IPS DF 6.9 (cell line): ENCODE measurements around the gene UBQLN1.
A peak's percentile ranks its signal among the peaks of the same experiment; 100 is the strongest.
"Not testable (repeated sequence)": the region's sequence is repeated elsewhere in the genome, so short reads cannot be mapped to it uniquely, and the experiment has no call there.

Experiments used
- DNase-seq: peaks from one replicate; pipeline ENCODE4 v3.0.0-alpha.2; 2013; ENCODE audit warnings: low read depth, low spot score
- H3K27ac ChIP-seq: one replicate; pipeline ENCODE4 v1.5.1; 2013; ENCODE audit warnings: low read length, control low read depth
- H3K27me3 ChIP-seq: 2 replicates; pipeline ENCODE4 v1.6.1; 2013; ENCODE audit warnings: mild to moderate bottlenecking, low read length; ENCODE audit not compliant: control insufficient read depth, insufficient read depth
- H3K36me3 ChIP-seq: 2 replicates; pipeline ENCODE4 v1.6.1; 2013; ENCODE audit warnings: low read length; ENCODE audit not compliant: control insufficient read depth, insufficient read depth
- H3K4me1 ChIP-seq: 2 replicates; pipeline ENCODE4 v1.6.1; 2013; ENCODE audit warnings: low read length; ENCODE audit not compliant: control insufficient read depth, insufficient read depth
- H3K4me3 ChIP-seq: 2 replicates; pipeline ENCODE4 v1.5.1; 2013; ENCODE audit warnings: mild to moderate bottlenecking, low read length
- H3K9me3 ChIP-seq: 2 replicates; pipeline ENCODE4 v1.6.1; 2013; ENCODE audit warnings: low read length, inconsistent platforms; ENCODE audit not compliant: control insufficient read depth, insufficient read depth
- WGBS: extraction: QIAGEN DNeasy Blood & Tissue Kit; methylation state at CpG from one replicate; pipeline ENCODE4 v1.1.7; 2013; ENCODE audit warnings: mixed read lengths, missing lambda C conversion rate; ENCODE audit not compliant: insufficient read length, insufficient coverage; 5-methylcytosine and 5-hydroxymethylcytosine counted together

Gene UBQLN1

DNA sequence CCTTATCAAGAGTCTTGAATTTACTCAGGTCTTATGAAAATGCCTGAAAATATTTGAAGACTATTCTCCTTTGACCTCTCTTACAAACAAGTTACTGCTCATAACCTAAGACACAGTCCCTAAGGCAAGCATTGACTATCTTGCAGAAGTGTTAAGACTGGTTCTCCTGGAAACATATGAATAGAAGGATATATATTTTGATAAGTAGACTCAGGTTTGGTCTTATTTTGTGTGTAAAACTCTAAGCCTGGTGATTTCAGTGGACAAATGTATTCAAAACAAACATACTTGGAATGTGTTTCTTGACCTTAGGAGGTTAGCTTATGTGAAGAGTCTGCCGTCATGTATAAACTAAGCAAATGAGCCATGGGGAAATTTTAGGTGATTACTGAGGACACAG, 7.5 kb upstream of the UBQLN1 start:
- no peaks in the 10 kb centered on the region for H3K4me1 ChIP-seq
- no peak overlapping the region for H3K27ac ChIP-seq
- WGBS: no CpG with 5 or more reads among the region's 1 CpG
- H3K36me3 ChIP-seq: no peaks in the 10 kb centered on the region
- DNase-seq: no peak
- no peaks in the 10 kb centered on the region for H3K9me3 ChIP-seq
- H3K27me3 ChIP-seq: no peaks in the 10 kb centered on the region
- no peak overlapping the region for H3K4me3 ChIP-seq

DNA sequence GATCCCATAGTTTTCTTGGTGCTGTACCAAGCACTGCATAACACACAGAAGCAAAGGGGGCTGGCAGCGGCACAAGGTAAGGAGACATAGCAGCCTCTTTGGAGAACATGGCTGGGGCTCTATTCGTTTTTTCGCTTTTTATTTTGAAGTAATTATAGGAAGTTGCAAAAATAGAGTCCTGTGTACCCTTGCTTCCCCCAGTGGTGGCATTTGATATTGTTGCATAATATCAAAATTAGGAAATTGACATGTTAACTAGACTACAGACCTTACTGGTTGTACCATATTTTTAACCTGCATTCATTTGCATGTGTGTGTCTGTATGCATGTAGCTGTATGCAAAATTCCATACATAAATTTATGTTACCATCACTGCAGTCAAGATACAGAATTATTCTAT, 6.6 kb upstream of the UBQLN1 start:
- no peak for DNase-seq
- no peaks in the 10 kb centered on the region for H3K9me3 ChIP-seq
- H3K4me1 ChIP-seq: no peaks in the 10 kb centered on the region
- no peak overlapping the region for H3K4me3 ChIP-seq
- no CpG with 5 or more reads among the region's 3 CpGs for WGBS
- no peaks in the 10 kb centered on the region for H3K27me3 ChIP-seq
- no peak overlapping the region for H3K27ac ChIP-seq
- H3K36me3 ChIP-seq: no peaks in the 10 kb centered on the region

DNA sequence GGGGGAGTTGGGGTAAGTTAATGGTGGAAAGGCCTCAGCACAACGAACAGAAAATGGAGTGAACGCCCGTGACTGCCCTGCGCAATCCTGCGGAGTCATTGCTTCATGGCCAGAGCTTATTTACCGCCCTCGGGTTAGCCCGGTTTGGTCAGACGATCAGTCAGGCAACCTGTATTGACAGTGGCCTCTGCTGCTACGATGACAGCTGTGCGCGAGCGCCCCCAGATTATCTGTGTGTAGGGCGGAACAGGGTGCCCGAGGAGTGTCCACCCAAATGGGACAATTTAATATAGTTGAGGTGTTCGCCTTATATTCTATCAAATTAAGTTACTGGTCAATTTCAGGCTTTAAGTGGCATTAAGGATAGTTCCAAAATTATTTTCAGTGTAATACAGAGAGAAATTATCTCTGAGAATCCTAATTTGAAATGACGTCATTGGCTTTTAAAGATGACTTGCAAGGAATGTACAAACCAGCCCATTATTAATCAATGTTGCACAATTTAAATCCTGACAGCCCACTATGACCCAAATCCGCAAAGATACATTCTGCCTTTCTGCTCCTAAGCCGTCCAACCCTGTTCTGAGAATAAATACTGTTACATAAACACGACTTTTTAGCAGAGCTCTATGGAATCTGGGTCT, 879 bp upstream of the UBQLN1 start:
- Histone ChIP-seq H3K27me3 (no peaks in the 10 kb centered on the region), H3K27ac (no peak overlapping the region), H3K9me3 (no peaks in the 10 kb centered on the region), H3K4me1 (no peaks in the 10 kb centered on the region), H3K4me3 (peak overlapping the region; percentile 69; the same call in 1 of the 2 replicates), H3K36me3 (no peaks in the 10 kb centered on the region)
- DNase-seq: no peak
- WGBS: no CpG with 5 or more reads among the region's 20 CpGs

DNA sequence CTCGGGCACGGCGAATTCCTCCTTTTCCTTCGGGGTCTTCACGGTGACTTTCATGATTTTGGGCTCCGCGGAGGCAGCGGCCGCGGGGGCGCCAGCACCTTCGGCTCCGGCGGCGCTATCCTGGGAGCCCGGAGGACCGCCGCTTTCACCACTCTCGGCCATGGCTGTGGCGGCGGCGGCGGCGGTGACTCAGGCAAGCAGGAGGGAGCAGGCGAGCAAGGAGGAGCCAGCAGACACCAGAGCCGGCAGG, 315 bp downstream of the UBQLN1 start:
- Histone ChIP-seq H3K36me3 (no peaks in the 10 kb centered on the region), H3K27me3 (no peaks in the 10 kb centered on the region), H3K9me3 (no peaks in the 10 kb centered on the region), H3K4me3 (peak overlapping the region; percentile 69), H3K4me1 (no peaks in the 10 kb centered on the region), H3K27ac (no peak overlapping the region)
- no CpG with 5 or more reads among the region's 26 CpGs for WGBS
- no peak for DNase-seq

DNA sequence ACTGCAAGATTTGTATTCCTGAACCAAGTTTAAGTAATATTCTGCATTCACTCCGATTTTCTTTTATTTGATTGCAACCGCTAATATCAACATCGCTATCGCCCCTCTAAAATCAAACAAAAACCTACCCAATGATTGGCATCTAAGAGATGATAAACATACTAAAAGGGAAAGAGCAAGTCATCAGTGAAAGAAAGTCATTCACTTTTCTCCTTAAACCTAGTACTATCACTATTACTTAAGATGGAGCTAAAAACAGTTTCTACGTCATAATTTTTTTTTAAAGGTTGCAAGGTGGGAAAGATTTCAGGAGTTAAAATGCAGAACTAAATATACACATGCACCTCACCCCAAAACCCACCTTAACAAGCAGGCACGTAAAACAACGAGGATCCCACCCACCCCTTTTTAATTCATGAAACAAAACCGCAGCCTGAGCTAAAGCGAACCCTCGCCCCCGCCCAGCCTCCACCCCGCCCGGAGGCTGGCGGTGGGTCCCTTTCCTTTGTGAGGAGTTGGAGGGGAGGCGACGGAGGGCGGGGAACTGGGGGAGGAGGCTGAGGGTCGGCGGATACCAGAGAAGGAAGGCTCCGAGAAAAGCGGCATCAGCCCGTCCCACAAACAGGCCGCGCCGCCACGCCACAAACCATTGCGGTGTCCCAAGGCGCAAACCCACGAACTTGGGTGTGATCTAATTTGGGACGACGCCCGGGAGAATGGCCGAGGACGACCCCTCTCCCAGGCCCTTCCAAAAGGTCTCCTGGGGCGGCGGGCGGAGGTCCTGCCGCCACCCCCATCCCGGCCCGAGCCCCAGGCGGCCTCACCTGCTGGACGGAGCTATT, 861 bp downstream of the UBQLN1 start:
- WGBS: no CpG with 5 or more reads among the region's 42 CpGs
- no peaks in the 10 kb centered on the region for H3K27me3 ChIP-seq
- H3K4me3 ChIP-seq: peak overlapping the region; percentile 69
- no peaks in the 10 kb centered on the region for H3K4me1 ChIP-seq
- peak; percentile 31 for DNase-seq
- no peaks in the 10 kb centered on the region for H3K36me3 ChIP-seq
- no peaks in the 10 kb centered on the region for H3K9me3 ChIP-seq
- no peak overlapping the region for H3K27ac ChIP-seq

DNA sequence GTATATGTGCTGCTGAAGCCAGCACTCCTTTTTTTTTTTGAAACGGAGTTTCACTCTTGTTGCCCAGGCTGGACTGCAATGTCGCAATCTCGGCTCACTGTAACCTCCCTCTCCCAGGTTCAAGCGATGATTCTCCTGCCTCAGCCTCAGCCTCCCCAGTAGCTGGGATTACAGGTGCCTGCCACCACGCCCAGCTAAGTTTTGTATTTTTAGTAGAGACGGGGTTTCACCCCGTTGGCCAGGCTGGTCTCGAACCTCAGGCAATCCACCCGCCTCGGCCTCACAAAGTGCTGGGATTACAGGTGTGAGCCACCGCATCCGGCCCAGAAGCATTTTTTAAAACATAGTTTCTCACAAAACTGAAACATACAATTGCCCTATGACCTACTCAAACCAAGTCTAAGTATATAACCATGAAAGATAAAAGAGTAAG, 2.5 kb downstream of the UBQLN1 start:
- H3K4me3 ChIP-seq, H3K4me1 ChIP-seq, H3K9me3 ChIP-seq, DNase-seq, H3K27ac ChIP-seq, H3K27me3 ChIP-seq, H3K36me3 ChIP-seq: not testable (repeated sequence)
- no CpG with 5 or more reads among the region's 12 CpGs for WGBS

DNA sequence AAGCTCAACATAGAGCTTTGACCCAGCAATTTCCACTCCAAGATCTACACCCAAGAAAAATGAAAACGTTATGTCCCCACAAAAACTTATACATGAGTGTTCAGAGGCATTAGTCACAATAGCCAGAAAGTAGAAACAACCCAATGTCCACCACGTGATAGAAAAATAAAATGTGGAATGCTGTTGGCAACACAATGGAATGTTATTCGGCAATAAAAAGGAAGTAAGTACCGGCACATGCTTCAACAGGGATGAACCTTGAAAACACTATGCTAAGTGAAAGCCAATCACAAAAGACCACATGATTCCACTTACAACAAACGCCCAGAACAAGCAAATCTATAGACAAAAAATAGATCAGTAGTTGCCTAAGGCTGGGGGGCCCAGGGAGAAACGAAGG, 6.0 kb downstream of the UBQLN1 start:
- Histone ChIP-seq H3K36me3 (no peaks in the 10 kb centered on the region), H3K27ac (no peak overlapping the region), H3K4me3 (no peak overlapping the region), H3K9me3 (no peaks in the 10 kb centered on the region), H3K27me3 (no peaks in the 10 kb centered on the region), H3K4me1 (no peaks in the 10 kb centered on the region)
- WGBS: no CpG with 5 or more reads among the region's 6 CpGs
- DNase-seq: no peak

DNA sequence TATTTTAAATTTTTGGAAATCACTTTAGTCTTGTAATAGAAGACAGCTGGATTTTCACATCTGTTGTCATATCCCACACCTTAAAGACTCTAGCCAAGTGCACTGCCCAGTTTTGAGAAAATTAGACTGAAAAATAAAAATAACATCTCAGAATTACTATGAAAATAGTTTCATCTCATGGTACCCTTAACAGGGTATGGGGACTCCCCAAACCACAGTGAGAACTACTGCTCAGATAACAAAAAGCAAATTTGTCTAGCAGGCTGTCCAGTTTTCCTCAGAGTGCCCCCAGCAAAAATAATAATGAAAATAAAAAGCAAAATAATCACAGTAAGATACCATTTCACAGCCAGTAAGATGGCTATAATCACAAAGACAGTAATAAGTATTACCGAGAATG, 6.5 kb downstream of the UBQLN1 start:
- Histone ChIP-seq H3K4me3 (no peak overlapping the region), H3K36me3 (no peaks in the 10 kb centered on the region), H3K4me1 (no peaks in the 10 kb centered on the region), H3K27ac (no peak overlapping the region), H3K27me3 (no peaks in the 10 kb centered on the region), H3K9me3 (no peaks in the 10 kb centered on the region)
- no peak for DNase-seq
- WGBS: no CpG with 5 or more reads among the region's 1 CpG

DNA sequence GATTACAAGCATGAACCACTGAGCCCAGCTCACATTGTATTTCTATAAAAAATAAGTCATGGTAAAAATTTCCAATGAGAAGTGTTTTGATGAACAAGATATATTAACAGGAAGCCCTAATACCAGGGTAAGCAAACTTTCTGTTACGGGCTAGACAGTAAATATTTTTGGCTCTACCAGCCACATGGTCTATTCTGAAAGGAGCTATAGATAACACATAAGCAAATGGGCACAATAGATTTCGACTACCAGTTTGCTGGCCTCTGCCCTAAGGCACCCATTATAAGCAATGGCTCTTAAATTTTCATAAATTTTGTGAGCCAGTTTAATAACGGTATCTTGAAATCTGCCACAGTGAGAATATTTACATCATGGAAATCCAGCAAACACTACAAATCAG, 8.1 kb downstream of the UBQLN1 start:
- WGBS: no CpG with 5 or more reads among the region's 3 CpGs
- H3K9me3 ChIP-seq: no peaks in the 10 kb centered on the region
- H3K4me1 ChIP-seq: no peaks in the 10 kb centered on the region
- no peaks in the 10 kb centered on the region for H3K27me3 ChIP-seq
- DNase-seq: no peak
- H3K27ac ChIP-seq: no peak overlapping the region
- H3K4me3 ChIP-seq: no peak overlapping the region
- no peaks in the 10 kb centered on the region for H3K36me3 ChIP-seq

DNA sequence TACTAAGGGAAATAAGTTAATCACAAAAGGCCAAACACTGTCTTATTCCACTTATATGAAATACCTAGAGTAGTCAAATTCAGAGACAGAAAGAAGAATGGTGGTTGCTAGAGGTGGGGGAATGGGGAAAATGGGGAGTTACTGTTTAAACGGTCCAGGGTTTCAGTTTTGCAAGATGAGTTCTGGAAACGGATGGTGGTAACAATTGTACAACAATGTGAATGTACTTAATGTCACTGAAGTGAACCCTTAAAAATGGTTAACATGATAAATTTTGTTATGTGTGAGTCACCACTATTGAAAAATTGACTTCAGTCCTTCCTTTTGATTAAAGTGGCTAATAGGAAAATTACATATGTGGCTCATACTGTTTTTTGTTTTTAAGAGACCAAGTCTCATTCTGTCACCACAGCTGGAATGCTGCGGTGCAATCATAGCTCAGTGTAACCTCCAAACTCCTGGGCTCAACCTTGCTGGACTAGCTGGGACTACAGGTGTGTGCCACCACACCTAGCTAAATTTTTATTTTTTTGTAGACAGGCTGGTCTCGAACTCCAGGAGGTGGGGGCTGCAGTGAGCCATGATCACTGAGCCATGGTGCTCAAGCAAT, 8.7 kb downstream of the UBQLN1 start:
- Histone ChIP-seq H3K4me3 (no peak overlapping the region), H3K27me3 (no peaks in the 10 kb centered on the region), H3K36me3 (no peaks in the 10 kb centered on the region), H3K9me3 (no peaks in the 10 kb centered on the region), H3K27ac (no peak overlapping the region), H3K4me1 (no peaks in the 10 kb centered on the region)
- no peak for DNase-seq
- no CpG with 5 or more reads among the region's 4 CpGs for WGBS
